Esophagus squamous epithelium (tissue), 5 donors: ENCODE data around the gene NETO1. TPM values are rescaled to one million over a fixed set of nuclear protein-coding genes. Genes with fewer than 3 reads are reported as not detected.

ENCODE experiments used
- DNase-seq: peaks from one replicate; lab custom pipeline; 2025; lab: John Stamatoyannopoulos, UW
- H3K27ac ChIP-seq, 4 donors: fragments of 200-600 bp; sonication (generic); one replicate each; pipeline ENCODE4 v1.5.1; 2016 to 2019; ENCODE audit warnings: mild to moderate bottlenecking in 1 of 4
- H3K27me3 ChIP-seq, 4 donors: fragments of 200-600 bp; sonication (generic); 1 replicate in 3 of 4; 2 replicates in 1 of 4; pipeline versions ENCODE4 v1.5.1 to v1.6.0; 2017 to 2021; ENCODE audit warnings: antibody characterized with exemption in 1 of 4
- H3K36me3 ChIP-seq, 3 donors: fragments of 200-600 bp; sonication (generic); one replicate each; pipeline ENCODE4 v1.5.1; 2016 to 2019
- H3K4me1 ChIP-seq, 3 donors: fragments of 200-600 bp; sonication (generic); one replicate each; pipeline ENCODE4 v1.5.1; 2017 to 2019
- H3K4me3 ChIP-seq, 4 donors: fragments of 200-600 bp; sonication (generic); 1 replicate in 3 of 4; 2 replicates in 1 of 4; pipeline ENCODE4 v1.5.1; 2016 to 2019; ENCODE audit warnings: mild to moderate bottlenecking in 2 of 4, moderate library complexity in 1 of 4
- H3K9me3 ChIP-seq, 3 donors: fragments of 200-600 bp; sonication (generic); one replicate each; pipeline ENCODE4 v1.5.1; 2016 to 2019
- CTCF ChIP-seq, 6 experiments: fragments of 450-650 bp in 4 of 6; fragments of 200-600 bp in 2 of 6; sonication (generic) in 2 of 6; IDR thresholded peaks; one replicate each; pipeline ENCODE4 v1.5.1; 2016 to 2019; ENCODE audit warnings: antibody characterized with exemption in 6 of 6, mild to moderate bottlenecking in 4 of 6, moderate library complexity in 4 of 6
- POLR2A ChIP-seq, 4 donors: fragments of 450-650 bp; IDR thresholded peaks; one replicate each; pipeline ENCODE4 v1.6.1; 2017; ENCODE audit warnings: antibody characterized with exemption in 4 of 4, mild to moderate bottlenecking in 4 of 4, moderate library complexity in 3 of 4
- WGBS, 2 donors: methylation state at CpG; one replicate each; pipeline ENCODE4 v1.1.5; 2018; 5-methylcytosine and 5-hydroxymethylcytosine counted together
- intact Hi-C: fragments of 100-400 bp; cut with DNase I; formaldehyde crosslinking; loops from one replicate; pipeline ENCODE4 v1.15.0; 2022
- total RNA-seq, 4 donors: library from RNA; depleted of rRNA; stranded (reverse); fragments of >200 nt; gene quantifications; one replicate each; pipeline ENCODE4 v1.1.0, GENCODE V29; 2016
- donor health status: DM: yes; HTN: yes; CAD: no.

The NETO1 gene
- total RNA-seq, 4 donors from 2014 or later: 0.76 TPM; not detected in 3

GRCh38 chr18:72799106-72799505, 68.7 kb downstream of the NETO1 start:
- intact Hi-C loops: no loop called here
- TF ChIP-seq CTCF (IDR thresholded peaks at IDR 0.05) (no peak), POLR2A (IDR thresholded peaks at IDR 0.05) (no peak)
- Histone ChIP-seq H3K27ac (no peak overlapping the region), H3K36me3 (no peaks in the 10 kb centered on the region), H3K4me1 (no peaks in the 10 kb centered on the region), H3K9me3 (no peaks in the 10 kb centered on the region), H3K4me3 (no peak overlapping the region), H3K27me3 (no peaks in the 10 kb centered on the region)
- no peak for DNase-seq
- 58 to 64% methylated on average over 3 of the region's 3 CpGs for WGBS, 2 donors

DNA sequence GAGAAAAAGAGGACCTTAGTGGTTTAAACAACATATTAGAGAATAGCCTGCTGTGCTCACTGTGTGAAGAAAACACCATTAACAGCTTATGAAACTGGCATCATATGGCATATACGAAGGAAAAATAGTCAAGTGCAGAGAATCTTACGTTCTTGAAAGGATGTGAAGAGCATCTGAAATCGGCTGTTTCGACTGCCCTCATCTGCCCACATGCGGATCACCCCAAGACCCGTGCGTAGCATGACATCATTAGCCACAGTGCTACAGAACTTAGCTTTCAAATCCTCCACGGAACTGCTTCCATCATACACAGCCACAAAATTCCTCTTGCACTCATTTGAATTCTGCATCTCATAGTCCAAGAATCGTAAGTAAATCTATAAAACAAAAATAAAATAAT, 84.3 kb downstream of the NETO1 start:
- no peak overlapping the region for H3K4me3 ChIP-seq
- TF ChIP-seq POLR2A (IDR thresholded peaks at IDR 0.05) (no peak), CTCF (IDR thresholded peaks at IDR 0.05) (no peak)
- intact Hi-C loops: no loop called here
- H3K27me3 ChIP-seq: no peaks in the 10 kb centered on the region
- no peaks in the 10 kb centered on the region for H3K36me3 ChIP-seq
- no peak for DNase-seq
- 74 to 79% methylated on average over 9 of the region's 9 CpGs for WGBS, 2 donors
- no peaks in the 10 kb centered on the region for H3K9me3 ChIP-seq
- no peaks in the 10 kb centered on the region for H3K4me1 ChIP-seq
- no peak overlapping the region for H3K27ac ChIP-seq

- Histone ChIP-seq H3K27ac (no peak overlapping the region), H3K27me3 (no peaks in the 10 kb centered on the region), H3K4me1 (no peaks in the 10 kb centered on the region), H3K4me3 (no peak overlapping the region), H3K9me3 (no peaks in the 10 kb centered on the region), H3K36me3 (no peaks in the 10 kb centered on the region)
- 71 to 87% methylated on average over 2 of the region's 2 CpGs for WGBS, 2 donors
- DNase-seq: no peak
- intact Hi-C loops: no loop called here
- TF ChIP-seq CTCF (IDR thresholded peaks at IDR 0.05): no peak
- TF ChIP-seq POLR2A (IDR thresholded peaks at IDR 0.05): no peak
These were observed 92.9 kb downstream of the NETO1 start for GRCh38 chr18:72774914-72775313.

DNA sequence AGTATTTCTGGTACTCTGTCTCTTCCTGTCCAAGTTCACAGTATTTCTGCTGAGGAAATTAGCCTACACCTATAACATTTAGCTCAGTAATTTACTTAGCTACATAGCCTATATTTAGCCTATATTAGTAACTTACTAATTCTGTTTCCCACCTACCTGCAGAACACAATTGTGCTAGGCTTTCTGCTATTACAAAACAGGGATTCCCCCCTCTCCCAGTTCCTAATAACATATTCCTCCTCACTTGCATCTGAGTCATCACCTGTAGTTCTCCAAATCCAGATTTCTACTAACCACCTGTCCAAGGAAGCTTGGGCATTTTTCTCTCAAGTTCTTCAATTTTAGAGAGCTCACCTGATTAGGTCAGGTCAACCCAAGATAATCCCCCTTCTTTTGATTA, 94.9 kb downstream of the NETO1 start:
- no peaks in the 10 kb centered on the region for H3K27me3 ChIP-seq
- no peaks in the 10 kb centered on the region for H3K36me3 ChIP-seq
- TF ChIP-seq CTCF (IDR thresholded peaks at IDR 0.05) (no peak), POLR2A (IDR thresholded peaks at IDR 0.05) (no peak)
- no peaks in the 10 kb centered on the region for H3K9me3 ChIP-seq
- H3K4me3 ChIP-seq: no peak overlapping the region
- intact Hi-C loops: no loop called here
- no peaks in the 10 kb centered on the region for H3K4me1 ChIP-seq
- DNase-seq: no peak
- H3K27ac ChIP-seq: no peak overlapping the region

DNA sequence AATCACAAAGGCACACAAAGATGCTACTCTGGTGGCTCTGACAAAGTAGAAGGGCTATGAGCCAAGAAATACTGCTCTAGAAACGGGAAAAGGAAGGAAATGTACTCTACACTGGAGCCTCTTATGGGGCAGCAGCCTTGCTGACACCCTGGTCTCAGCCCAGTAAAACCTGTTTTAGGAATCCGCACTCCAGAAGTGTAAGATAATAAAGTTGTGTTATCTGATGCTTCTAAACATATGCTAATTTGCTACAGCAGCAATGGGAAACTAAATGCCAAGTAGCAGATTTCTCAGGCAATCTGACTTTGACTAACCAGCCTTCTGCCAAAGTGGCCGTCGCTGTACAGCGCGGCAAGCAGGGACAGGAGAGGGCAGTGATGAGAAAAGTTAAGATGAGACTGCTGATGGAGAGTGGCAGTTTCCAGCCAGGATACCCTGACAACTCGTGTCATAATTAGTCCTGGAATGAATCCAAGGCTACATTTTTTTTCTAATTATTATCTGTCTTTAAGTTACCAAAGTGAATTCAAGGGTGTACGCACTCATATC, 99.0 kb downstream of the NETO1 start:
- Histone ChIP-seq H3K4me1 (no peaks in the 10 kb centered on the region), H3K27ac (no peak overlapping the region), H3K36me3 (no peaks in the 10 kb centered on the region), H3K27me3 (no peaks in the 10 kb centered on the region), H3K9me3 (no peaks in the 10 kb centered on the region), H3K4me3 (no peak overlapping the region)
- 47 to 58% methylated on average over 8 of the region's 8 CpGs for WGBS, 2 donors
- intact Hi-C loops: no loop called here
- no peak for TF ChIP-seq POLR2A (IDR thresholded peaks at IDR 0.05)
- TF ChIP-seq CTCF (IDR thresholded peaks at IDR 0.05): no peak
- DNase-seq: no peak
